Measurements from ENCODE around the gene NMNAT3.

GRCh38 chr3:139691619-139692018 lies 13.8 kb upstream of the NMNAT3 start:
- TF ChIP-seq CTCF (IDR thresholded peaks at IDR 0.05) (no peak), POLR2A (IDR thresholded peaks at IDR 0.05) (no peak)

All from breast epithelium (tissue), 3 donors.